Stimulated activated CD8-positive, alpha-beta memory T cell treated with anti-CD3 and anti-CD28 coated beads, Interleukin-12 subunit alpha, Interleukin-12 subunit beta, amount 100 ng/mL, for 24 hours (primary cell): ENCODE measurements around the gene CNTNAP2.
"Not testable (repeated sequence)": the region's sequence is repeated elsewhere in the genome, so short reads cannot be mapped to it uniquely, and the experiment has no call there.

Source experiments
- DNase-seq: peaks from one replicate; pipeline ENCODE4 v3.0.0-alpha.2; 2020; ENCODE audit errors: extremely low read depth

Gene CNTNAP2

DNA sequence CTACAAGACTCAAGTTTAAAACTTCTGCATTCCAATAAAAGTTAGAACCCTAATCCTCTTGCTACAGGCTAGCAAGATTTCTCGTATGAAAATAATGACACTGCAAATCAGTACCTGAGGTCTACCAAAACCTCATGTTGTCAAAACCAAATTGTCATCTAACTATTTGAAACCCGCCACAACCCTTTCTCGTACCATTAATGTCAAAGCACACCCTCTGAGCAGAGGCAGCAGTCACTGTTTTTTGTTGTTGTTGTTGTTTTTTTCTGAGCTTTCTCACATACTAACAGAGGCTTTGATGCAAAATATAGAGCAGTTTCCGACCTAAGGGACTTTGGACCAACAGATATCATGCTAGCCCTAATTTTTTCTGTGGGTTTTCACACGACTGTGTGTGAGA is 1910.1 kb downstream of the CNTNAP2 start:
- DNase-seq: no peak

DNA sequence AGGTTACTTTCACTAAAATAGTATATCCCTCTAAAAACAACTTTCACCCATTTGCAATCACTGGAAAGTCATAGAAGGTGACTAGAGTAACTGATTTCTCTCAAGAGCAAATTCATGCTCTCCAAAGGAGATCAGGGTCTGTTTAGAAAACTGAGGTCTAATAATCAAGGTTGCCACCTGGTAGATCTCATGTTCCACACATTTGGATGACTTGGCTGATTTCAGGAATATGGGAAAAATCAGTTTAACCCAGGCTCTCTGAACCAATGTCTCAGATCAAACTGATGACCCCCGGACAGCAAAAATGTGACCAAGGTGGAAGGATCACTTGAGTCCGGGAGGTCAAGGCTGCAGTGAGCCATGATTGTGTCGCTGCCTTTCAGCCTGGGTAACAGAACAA is 1911.6 kb downstream of the CNTNAP2 start:
- no peak for DNase-seq

DNA sequence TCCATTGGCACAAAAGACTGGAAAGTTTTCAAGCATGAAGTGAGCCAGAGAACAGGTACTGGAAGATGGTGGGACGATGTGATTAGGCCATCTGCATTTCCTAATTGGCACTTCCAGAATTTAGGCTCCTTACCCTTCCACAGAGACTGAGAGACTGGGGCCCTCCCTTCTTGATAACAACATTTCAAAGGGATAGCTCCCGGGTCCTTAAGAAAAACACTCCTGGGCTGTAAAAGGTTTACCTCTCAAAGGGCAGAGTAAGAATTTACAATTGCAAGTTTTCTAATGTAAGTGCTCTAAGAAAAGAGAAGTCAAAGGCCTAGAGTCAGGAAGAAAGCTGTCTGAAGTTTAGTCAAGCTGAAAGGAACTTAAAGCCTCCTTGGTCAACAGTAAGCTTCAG is 1914.4 kb downstream of the CNTNAP2 start:
- DNase-seq: no peak

DNA sequence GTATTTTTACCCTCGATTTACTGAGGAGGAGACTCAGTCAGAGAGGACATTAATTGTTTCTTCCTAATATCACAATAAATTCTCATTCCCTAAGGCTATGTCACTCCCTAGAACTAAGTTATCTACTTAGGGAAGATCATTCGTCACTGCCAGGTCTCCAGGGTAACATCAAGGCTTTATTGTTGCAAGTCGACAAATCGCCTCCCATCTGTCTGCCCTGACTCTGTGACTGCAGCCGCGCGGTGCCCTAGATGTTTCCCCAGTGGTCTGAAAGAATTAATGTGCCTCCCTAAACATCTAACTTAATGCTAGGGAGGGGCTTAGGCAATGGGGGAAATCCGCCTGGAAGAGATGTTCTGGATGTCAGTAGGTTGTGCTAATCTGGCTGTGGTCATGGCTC is 1915.2 kb downstream of the CNTNAP2 start:
- no peak for DNase-seq

DNA sequence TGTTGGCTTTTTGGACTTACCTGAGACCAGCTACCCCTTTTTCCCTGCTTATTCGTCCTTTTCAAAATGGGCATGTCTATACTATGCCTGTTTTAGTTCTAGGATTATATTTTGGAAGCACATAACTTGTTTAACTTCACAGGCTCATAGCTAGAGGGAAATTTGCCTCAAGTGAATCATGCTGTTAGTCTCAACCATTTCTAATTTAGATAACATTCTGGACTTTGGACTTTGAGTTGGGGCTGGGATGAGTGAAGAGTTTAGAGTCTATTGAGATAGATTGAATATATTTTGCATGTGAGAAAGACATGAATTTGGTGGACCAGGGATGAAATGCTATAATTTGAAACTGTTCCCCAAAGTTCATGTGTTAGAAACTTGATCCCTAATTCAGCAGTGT is 1919.3 kb downstream of the CNTNAP2 start:
- DNase-seq: no peak

DNA sequence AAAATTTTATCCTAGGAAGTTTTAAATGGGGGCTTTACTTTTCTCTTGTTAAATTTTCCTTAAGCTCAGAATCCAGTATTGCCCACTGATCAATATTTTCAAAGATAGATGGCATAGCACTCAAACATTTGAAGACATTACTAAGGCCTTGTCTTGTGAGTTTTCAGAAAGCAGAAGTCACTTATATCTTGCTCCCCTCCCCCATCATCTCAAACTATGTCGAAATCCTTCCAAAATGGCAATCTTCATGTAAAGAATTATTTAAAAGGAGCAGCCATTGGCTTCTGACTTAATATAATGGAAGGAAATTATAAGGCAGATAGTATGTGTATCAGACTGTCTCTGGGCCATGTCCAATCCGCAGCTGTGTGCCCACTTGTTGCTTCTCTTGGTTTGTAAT is 1920.4 kb downstream of the CNTNAP2 start:
- DNase-seq: no peak

DNA sequence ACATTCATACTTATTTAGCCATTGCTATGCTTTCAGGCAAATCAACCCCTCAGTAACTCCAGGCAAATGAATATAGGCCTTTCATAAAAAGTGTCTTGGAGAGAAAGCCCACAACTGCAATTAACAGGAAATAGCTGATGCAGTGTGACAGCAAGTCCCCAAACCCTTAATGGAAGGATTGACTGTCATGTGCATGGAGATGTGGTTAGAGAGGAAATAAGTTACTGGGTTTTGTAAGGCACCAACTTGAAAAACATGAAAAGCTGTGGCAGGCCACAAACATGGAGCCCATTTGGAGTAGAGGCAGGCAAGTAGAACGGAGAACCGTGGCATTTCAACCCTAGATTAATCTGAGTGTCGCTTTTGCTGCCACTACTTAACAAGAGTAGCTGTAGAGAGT is 1924.6 kb downstream of the CNTNAP2 start:
- DNase-seq: no peak

DNA sequence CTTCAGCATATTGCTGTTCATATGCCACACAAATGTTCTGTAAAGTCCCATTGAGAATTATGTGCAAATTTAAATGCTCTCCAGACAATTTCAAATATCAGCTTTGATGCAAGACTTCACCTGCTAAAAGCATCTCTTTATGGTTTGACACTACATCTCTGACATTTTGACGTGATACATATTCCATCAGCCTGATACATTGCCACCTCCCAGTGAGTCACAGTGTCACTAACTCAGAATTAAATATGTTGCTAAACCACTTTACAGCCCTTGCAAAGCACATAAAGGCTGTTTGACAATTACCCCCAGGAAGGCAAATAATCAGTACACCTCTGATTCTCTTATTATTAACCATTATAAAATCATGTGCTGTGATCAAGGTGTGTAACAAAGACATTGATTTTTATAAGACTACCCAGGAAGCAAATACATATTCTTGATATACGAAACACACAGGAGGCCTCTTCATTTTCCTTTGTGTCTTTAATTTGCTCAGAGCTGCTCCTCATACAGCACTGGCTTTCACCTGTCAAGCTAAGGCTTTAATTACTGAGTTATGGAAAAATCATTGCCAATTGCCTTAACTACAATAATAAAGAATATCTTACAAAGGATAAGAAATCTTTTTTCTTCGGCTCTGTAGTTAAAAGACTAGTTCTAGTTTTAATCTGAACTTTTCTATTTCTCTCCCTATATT is 1926.5 kb downstream of the CNTNAP2 start:
- DNase-seq: no peak

DNA sequence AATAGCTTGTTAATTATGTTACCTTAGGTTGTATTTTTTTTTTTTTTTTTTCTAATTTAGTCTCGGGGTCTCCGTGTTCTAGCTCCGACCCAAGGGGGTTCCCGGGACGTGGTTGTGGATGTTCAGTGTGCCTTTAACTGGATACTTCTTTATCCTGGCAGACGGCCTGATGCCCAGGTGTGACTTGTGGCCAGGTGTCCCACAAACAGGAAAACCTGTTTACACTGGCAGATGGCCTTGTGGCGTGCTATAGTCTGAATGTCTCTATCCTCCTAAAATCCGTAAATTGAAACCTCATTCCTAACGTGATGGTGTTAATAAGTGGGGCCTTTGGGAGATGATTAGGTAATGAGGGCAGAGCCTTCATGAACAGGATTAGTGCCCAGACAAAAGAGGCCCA is 1927.6 kb downstream of the CNTNAP2 start:
- DNase-seq: no peak

DNA sequence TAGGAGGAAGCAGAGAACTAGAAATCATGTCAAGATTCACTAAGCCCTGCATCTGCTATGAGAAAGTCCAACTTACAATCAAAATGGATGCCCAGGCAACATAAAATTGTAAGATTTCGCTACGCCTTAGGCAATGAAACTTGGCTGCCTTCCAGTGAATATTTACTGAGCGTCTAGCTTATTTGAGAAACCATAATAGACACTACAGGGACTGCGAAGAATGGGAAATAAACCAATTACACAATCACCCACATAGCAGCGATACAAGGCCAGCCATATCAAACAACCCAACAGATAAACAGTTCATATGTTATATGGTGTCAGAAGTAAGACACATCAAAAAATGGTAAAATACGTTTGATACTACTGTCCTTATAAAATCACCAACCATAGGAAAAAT is 1928.9 kb downstream of the CNTNAP2 start:
- no peak for DNase-seq

DNA sequence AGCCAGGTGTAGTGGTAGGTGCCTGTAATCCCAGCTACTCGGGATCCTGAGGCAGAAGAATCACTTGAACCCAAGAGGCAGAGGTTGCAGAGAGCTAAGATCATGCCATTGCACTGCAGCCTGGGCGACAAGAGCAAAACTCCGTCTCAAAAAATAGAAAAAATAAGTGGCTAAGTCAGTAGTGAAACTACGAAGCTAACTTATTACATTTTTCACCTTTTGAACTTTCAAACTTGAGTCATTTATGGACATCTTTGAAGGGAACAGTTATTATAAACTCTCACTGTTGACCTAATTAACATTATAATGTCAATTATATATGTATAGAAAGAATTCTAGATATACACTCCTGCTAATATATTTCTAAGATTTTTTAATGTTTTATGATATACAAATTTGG is 1932.5 kb downstream of the CNTNAP2 start:
- no peak for DNase-seq

DNA sequence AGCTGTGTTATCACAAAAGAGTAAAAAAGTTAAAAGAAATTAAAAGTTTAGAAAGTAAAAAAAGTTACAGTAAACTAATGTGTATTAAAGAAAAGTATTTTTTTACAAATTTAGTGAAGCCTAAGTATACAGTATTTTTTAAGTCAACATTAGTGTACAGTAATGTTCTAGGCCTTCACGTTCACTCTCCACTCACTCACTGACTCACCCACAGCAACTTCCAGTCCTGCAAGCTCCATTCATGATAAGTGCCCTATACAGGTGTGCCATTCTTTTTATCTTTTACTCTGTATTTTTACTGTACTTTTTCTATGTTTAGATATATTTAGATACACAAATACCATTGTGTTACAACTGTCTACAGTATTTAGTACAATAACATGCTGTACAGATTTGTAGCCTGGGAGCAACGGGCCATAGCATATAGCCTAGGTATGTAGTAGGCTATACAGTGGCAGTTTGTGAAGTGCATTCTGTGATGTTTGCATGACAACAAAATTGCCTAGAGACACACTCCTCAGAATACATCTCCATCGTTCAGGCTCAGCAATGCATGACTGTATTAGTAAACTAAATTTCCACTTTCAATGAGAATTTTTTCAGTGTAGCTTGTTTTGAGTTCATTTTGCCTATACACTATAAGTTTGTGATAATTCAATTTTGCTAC is 1934.0 kb downstream of the CNTNAP2 start:
- DNase-seq: no peak

DNA sequence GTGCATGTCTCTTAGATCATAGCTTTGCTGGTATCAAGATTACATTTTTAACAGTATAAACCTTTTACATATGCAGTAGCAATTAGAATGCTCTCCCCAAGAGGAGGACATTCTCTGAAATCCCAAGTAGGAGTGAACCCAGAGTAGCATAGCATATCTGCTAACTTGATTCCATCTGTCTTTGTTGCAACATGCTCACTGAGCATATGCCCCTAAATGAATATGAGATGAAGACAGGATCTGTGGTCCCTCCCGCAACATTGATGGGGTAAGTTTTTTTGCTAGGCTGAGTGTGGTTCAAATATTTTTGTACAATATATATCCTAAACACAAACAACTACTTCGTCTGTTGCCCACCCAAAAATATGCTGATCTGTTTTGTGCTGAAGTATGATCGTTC is 1939.8 kb downstream of the CNTNAP2 start:
- no peak for DNase-seq

DNA sequence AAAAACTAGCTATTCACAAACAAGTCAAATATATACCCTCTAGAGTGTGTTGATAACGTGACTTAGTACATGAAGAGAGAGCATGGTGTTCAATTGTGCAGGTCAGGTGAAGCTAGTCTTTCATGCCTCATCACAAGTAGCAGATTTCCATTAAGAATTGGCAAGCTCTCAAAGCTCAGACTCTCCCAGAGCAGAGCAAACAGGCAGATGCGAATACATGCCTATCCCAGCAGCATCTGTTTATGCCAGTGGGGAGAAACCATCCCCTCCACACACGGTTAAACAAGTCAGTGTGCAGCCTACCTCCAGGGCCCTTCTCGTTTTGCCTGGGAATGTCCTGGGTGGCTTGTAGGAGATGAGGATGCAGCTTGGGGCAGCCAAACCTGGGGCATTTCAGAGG is 1941.5 kb downstream of the CNTNAP2 start:
- no peak for DNase-seq

DNA sequence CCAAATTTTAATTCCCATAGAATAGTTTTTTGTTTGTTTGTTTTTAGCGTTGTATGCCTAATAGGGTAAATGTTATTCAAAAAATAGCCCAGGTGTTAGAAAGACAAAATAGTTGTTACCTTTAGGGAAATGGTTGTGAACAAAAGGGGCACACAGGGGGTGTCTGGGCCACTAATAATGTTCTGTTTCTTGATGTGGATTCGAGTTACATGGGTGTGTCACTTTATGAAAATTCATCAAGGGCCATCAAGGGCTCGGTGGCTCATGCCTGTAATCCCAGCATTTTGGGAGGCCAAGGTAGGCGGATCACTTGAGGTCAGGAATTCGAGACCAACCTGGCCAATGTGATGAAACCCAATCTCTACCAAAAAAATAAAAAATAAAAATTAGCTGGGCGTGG is 1942.2 kb downstream of the CNTNAP2 start:
- no peak for DNase-seq

DNA sequence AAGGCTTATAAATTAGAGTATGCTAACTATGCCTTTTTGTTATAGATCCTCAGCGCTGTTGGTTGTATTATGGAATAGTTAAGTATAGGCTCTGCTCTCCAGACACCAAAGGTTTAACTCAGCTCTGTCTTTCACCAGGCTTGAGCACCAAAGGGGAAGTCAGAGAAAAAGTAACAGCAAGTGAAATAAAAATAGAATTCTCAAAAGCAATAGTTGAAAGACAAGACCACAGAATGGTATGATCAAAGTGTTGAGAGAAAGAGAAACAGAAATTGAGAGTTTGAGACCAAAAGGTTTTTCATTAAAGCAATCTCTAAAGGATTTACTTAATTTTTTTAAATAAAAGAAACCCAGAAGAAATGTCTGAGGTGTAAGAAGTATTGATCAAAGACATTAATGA is 1944.1 kb downstream of the CNTNAP2 start:
- DNase-seq: no peak

DNA sequence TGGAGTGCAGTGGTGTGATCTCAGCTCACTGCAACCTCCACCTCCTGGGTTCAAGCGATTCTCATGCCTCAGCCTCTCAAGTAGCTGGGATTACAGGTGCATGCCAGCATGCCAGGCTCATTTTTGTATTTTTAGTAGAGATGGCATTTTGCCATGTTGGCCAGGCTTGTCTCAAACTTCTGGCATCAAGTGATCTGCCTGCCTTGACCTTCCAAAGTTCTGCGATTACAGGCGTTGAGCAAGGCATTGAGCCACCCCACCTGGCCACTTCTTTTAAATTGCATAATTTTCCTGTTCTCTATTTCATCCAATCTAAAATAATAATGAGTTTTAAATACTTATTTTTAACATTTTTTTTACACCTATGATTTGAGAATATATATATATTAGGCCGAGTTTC is 1961.5 kb downstream of the CNTNAP2 start:
- not testable (repeated sequence) for DNase-seq

DNA sequence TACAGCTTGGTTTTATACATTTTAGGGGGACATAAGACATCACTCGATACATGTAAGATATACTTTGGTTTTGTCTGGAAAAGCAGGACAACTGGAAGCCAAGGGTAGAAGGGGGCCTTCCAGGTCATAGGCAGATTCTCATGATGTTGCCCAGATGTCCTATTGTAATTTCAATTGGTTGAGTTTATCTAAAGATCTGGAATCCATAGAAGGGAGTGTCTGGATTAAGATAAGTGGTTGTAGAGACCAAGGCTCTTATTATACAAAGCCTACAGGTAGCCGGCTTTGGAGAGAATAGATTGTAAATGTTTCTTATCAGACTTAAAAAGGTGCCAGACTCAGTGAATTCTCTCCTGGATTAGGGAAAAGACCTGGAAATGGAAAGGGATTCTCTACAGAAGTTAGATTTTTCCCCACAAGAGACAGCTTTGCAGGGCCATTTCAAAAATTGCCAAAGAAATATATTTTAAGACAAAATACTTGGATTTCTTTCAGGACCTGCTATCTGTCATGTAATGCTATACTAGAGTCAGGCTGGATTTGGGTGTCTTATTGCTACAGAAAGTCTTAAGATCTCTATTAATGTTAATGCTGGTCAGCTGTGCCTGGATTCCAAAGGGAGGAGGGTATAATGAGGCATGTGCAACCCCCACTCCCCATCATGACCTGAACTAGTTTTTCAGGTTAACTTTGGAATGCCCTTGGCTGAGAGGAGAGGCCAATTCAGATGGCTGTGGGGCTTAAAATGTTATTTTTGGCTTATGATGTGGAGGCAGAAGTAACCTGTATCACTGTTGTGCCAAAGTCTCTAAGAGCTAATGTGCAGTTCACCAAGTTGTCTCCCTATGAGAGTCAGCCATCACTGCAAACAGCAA is 1962.8 kb downstream of the CNTNAP2 start:
- DNase-seq: no peak

DNA sequence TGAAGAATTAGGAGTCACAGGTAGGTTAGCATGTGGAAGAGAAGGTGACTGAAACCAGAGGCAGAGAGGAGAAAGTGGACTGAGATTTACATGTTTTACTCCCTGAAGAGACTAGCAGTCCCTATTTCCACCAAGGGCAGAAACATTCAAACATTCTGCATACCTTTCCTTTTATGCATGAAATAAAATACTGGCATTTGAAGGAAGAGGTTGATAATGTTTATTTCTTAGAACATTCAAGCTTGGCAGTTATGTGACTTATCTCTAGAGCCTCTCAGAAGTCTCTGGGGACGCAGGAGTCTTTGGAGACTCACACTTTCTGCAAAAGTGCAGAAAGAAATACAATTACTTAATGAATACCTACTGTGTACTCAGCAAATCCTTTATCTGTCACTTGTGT is 1966.8 kb downstream of the CNTNAP2 start:
- DNase-seq: no peak

DNA sequence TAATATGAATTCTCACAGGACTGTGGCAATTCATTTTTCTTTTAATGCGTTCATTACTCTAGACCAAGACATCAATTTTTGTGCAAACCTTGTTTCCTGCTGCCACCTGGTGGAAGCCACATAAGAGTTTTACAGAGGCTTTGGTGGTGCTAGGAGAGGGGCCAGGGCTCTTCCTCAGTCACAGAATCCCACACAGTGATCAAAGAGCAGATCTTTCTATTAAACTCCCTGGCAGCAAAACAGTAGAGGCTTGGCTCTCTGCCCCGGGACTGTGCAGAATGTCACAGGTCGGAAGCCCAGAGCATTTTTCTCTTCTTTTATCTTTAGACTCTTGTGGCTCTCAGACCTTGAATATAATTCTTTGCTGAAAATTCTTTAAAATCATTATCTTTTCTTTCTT is 1967.5 kb downstream of the CNTNAP2 start:
- no peak for DNase-seq

DNA sequence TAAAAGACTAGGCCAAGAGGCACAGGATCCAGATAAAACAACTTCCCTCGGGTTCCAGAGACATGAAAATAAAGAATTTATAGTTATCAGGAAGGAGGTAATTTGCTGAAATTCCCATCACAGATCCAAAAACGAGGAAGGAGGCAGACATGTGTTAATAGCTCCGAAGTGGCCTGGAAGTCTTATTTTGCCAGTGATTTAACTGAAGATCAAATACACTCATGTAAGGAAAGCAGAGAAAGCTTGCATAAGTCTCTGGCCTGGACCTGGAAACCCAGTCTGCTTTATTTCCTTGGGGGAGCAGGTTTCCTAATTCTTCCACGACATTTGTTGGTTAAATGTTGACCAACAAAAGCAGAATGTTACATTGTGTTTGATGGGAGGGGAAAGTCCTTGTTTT is 1975.3 kb downstream of the CNTNAP2 start:
- no peak for DNase-seq

DNA sequence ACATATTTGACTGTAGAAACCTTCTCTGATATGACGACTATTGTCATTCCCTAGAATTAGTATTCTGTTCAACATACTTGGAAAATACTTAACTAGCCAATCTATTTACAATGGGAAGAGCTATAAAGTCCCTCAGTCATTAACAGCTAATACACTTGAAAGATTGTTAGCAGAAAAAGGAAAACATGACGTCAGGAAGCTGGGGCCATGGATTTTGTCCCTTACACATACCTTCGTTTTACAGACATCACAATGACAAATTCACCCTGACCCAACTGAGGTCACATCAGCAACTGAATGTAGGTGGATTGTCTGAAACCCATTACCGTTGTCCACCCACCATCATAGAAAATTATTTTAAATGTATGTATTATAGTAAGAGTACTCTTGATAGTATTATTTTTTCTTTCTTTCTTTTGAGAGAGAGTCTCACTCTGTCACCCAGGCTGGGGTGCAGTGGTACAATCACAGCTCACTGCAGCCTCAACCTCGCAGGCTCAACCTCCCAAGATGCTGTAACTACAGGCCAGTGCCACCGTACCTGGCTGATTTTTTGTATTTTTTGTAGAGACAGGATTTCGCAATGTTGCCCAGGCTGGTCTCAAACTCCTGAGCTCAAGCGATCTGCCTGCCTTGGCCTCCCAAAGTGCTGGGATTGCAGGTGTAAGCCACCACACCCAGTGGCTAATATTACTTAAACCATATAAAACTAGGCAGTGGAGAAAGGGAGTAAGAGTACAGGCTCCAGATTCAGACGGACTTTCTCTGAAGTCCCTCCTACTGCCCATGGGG is 1977.0 kb downstream of the CNTNAP2 start:
- DNase-seq: no peak
